ENCODE measurements around the gene SPC24. TPM values are rescaled to one million over a fixed set of nuclear protein-coding genes. Genes with fewer than 3 reads are reported as not detected.

The SPC24 gene
- total and polyA plus RNA-seq, 2 experiments from 2014 or later = 8.8 to 11.5 TPM

GRCh38 chr19:11096210-11096841, 59.3 kb downstream of the SPC24 start:
- WGBS (ENCODE audit: low lambda C conversion rate, missing lambda C conversion rate) = 96% methylated on average over 10 of the region's 10 CpGs
- Histone ChIP-seq H4K20me1 (ENCODE audit: insufficient read depth, poor library complexity, severe bottlenecking) (peaks cover 93% of the 10 kb centered on the region), H3K9me3 (ENCODE audit: low read depth) (no peaks in the 10 kb centered on the region), H3K79me2 (peaks cover 95% of the 10 kb centered on the region), H3K9me2 (replicated peaks; ENCODE audit: insufficient read depth) (no peaks in the 10 kb centered on the region), H3K36me3 (replicated peaks; ENCODE audit: insufficient read depth, low read depth) (no peaks in the 10 kb centered on the region), H3K4me1 (ENCODE audit: insufficient read depth) (peaks cover 20% of the 10 kb centered on the region), H3K4me2 (no peak overlapping the region), H3K27ac (peak overlapping the region; percentile 87), H2AFZ (no peak overlapping the region), H3K4me3 (no peak overlapping the region), H3K27me3 (no peaks in the 10 kb centered on the region)
- DNase-seq (ENCODE audit: low spot score) = no peak
- TF ChIP-seq EZH2 (IDR thresholded peaks at IDR 0.05; ENCODE audit: borderline replicate concordance) (no peak), EZH2phosphoT487 (IDR thresholded peaks at IDR 0.05; ENCODE audit: low read depth, severe bottlenecking, unreplicated experiment) (no peak), CTCF (IDR thresholded peaks at IDR 0.05; ENCODE audit: poor library complexity) (no peak)

Small RNA genes lying within 50 kb of the gene (microRNA-seq; reads per million reads assigned to microRNA genes)
- gene MIR6886 = 4.0 reads per million

Other genes with a start within 250 kb of the SPC24 start
- gene YIPF2, start 227.1 kb downstream of the SPC24 start, total RNA-seq = 115 and 123 TPM in 2 replicates
- 80.3 and 88.3 TPM in 2 replicates for gene YIPF2, start 227.1 kb downstream of the SPC24 start, polyA plus RNA-seq
- gene TIMM29, start 227.0 kb downstream of the SPC24 start, total RNA-seq = 19.4 and 36.2 TPM in 2 replicates
- 23.0 and 24.1 TPM in 2 replicates for gene TIMM29, start 227.0 kb downstream of the SPC24 start, polyA plus RNA-seq
- 36.9 and 80.7 TPM in 2 replicates for gene SMARCA4, start 194.8 kb downstream of the SPC24 start, total RNA-seq
- 93.4 and 108 TPM in 2 replicates for gene SMARCA4, start 194.8 kb downstream of the SPC24 start, polyA plus RNA-seq
- 110 and 126 TPM in 2 replicates for gene LDLR, start 66.3 kb downstream of the SPC24 start, total RNA-seq
- 116 and 123 TPM in 2 replicates for gene LDLR, start 66.3 kb downstream of the SPC24 start, polyA plus RNA-seq
- 58.3 and 60.3 TPM in 2 replicates for gene KANK2, start 41.8 kb upstream of the SPC24 start, total RNA-seq
- 35.2 and 39.6 TPM in 2 replicates for gene KANK2, start 41.8 kb upstream of the SPC24 start, polyA plus RNA-seq
- gene ANGPTL8, start 83.8 kb upstream of the SPC24 start, total RNA-seq = 24.9 and 25.5 TPM in 2 replicates
- gene ANGPTL8, start 83.8 kb upstream of the SPC24 start, polyA plus RNA-seq = 14.4 and 20.8 TPM in 2 replicates
- gene DOCK6, start 106.7 kb upstream of the SPC24 start, total RNA-seq = 12.6 and 17.4 TPM in 2 replicates
- gene DOCK6, start 106.7 kb upstream of the SPC24 start, polyA plus RNA-seq = 36.8 and 43.7 TPM in 2 replicates
- gene TSPAN16, start 140.4 kb upstream of the SPC24 start, total RNA-seq = not detected in 2 replicates
- not detected in 2 replicates for gene TSPAN16, start 140.4 kb upstream of the SPC24 start, polyA plus RNA-seq
- gene RAB3D, start 183.9 kb upstream of the SPC24 start, total RNA-seq = 63.7 and 71.6 TPM in 2 replicates
- 27.3 and 32.6 TPM in 2 replicates for gene RAB3D, start 183.9 kb upstream of the SPC24 start, polyA plus RNA-seq
- gene TMEM205, start 190.5 kb upstream of the SPC24 start, total RNA-seq = 188 TPM in 2 replicates
- 199 and 212 TPM in 2 replicates for gene TMEM205, start 190.5 kb upstream of the SPC24 start, polyA plus RNA-seq
- 10.1 and 14.6 TPM in 2 replicates for gene CCDC159, start 190.7 kb upstream of the SPC24 start, total RNA-seq
- gene CCDC159, start 190.7 kb upstream of the SPC24 start, polyA plus RNA-seq = 27.1 and 46.3 TPM in 2 replicates
- 10.9 and 25.9 TPM in 2 replicates for gene PLPPR2, start 199.7 kb upstream of the SPC24 start, total RNA-seq
- gene PLPPR2, start 199.7 kb upstream of the SPC24 start, polyA plus RNA-seq = 41.7 and 47.0 TPM in 2 replicates
- 2.2 and 3.1 TPM in 2 replicates for gene SWSAP1, start 218.9 kb upstream of the SPC24 start, total RNA-seq
- gene SWSAP1, start 218.9 kb upstream of the SPC24 start, polyA plus RNA-seq = 4.0 and 4.9 TPM in 2 replicates
- gene EPOR, start 228.5 kb upstream of the SPC24 start, total RNA-seq = 16.6 and 20.9 TPM in 2 replicates
- gene EPOR, start 228.5 kb upstream of the SPC24 start, polyA plus RNA-seq = 34.2 and 46.8 TPM in 2 replicates